ENCODE measurements around the gene RYR2. TPM values are rescaled to one million over a fixed set of nuclear protein-coding genes. Genes with fewer than 3 reads are reported as not detected.
A peak's percentile ranks its signal among the peaks of the same experiment; 100 is the strongest.

The RYR2 gene
- total RNA-seq, 1 experiment from 2014 or later: 3.4 TPM

DNA sequence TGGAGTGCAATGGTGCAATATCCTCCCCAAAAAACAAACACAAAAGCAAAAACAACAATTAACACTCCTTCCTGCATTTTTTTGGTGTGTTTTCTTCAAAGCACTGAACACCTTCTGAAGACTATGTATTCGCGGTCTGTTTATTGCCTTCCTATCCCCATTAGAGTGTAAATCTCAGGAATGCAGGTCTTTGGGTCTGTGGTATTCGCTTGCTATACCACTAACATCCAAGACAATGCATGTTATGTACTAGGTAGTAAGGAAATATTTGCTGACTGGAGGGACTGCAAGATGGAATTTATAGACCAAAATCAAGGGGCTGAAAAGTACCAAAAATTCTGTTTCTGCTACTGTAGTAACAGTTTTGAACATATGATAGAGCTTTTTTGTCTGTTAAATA lies 299.4 kb downstream of the RYR2 start:
- no peaks in the 10 kb centered on the region; the same call in 1 of the 2 replicates for H3K4me1 ChIP-seq (ENCODE audit: insufficient read depth, low read length)
- H2BK15ac ChIP-seq (ENCODE audit: low read depth, low read length): no peak overlapping the region
- H3K36me3 Mint-ChIP-seq (ENCODE audit: insufficient read depth in 1 of 3, low read depth in 3 of 3): peaks cover 2 to 17% (median 3%) of the 10 kb centered on the region in 3 experiments; a peak in 5 of 7 replicates
- H3K27ac ChIP-seq (ENCODE audit: insufficient read length, low read depth, low read length): no peak overlapping the region
- no peak overlapping the region for H4K91ac ChIP-seq (ENCODE audit: insufficient read length, low read depth, low read length)
- H2BK12ac ChIP-seq (ENCODE audit: insufficient read length, low read depth, low read length): no peak overlapping the region
- H3K14ac ChIP-seq (ENCODE audit: insufficient read depth, low read length): no peak overlapping the region
- no peaks in the 10 kb centered on the region for H3K27me3 Mint-ChIP-seq (ENCODE audit: low read depth)
- no peaks in the 10 kb centered on the region for H3K23me2 ChIP-seq (ENCODE audit: insufficient read length, low read depth, low read length, poor library complexity, severe bottlenecking)
- no peak overlapping the region for H4K8ac ChIP-seq (replicated peaks; ENCODE audit: insufficient read length, low read depth, low read length)
- DNase-seq: no peak
- H3K27me3 ChIP-seq (ENCODE audit: insufficient read depth, low read length): no peaks in the 10 kb centered on the region
- H3K4ac ChIP-seq (ENCODE audit: low read depth, low read length): no peak overlapping the region
- no peak overlapping the region for H2BK5ac ChIP-seq (ENCODE audit: insufficient read length, low read length)
- no peaks in the 10 kb centered on the region; a peak in 3 of 5 replicates for H3K9me3 Mint-ChIP-seq
- no peak overlapping the region for H2BK20ac ChIP-seq (ENCODE audit: low read depth, low read length, poor library complexity, severe bottlenecking)
- H3K23ac ChIP-seq (ENCODE audit: insufficient read length, low read depth, low read length): no peak overlapping the region
- peak overlapping the region; percentile 3 for H3K4me2 ChIP-seq (ENCODE audit: insufficient read depth, insufficient read length, low read length)
- H3K4me1 Mint-ChIP-seq: peaks cover 15 to 27% of the 10 kb centered on the region in 2 experiments
- H3K18ac ChIP-seq (ENCODE audit: insufficient read length, low read depth, low read length): no peak overlapping the region
- H3K9me3 ChIP-seq (ENCODE audit: control insufficient read depth, low read depth, low read length): no peaks in the 10 kb centered on the region
- no peaks in the 10 kb centered on the region for H3K79me2 ChIP-seq (ENCODE audit: insufficient read depth, low read length)
- H3K79me1 ChIP-seq (ENCODE audit: insufficient read depth, low read depth, low read length, poor library complexity, severe bottlenecking): no peaks in the 10 kb centered on the region
- WGBS (ENCODE audit: extremely low coverage, insufficient read length, low lambda C conversion rate): no CpG with 5 or more reads among the region's 3 CpGs
- H2AFZ ChIP-seq (ENCODE audit: low read length): no peak overlapping the region
- no peak overlapping the region for H4K5ac ChIP-seq (ENCODE audit: insufficient read length, low read depth, low read length)
- H4K20me1 ChIP-seq (ENCODE audit: control insufficient read depth, insufficient read depth, insufficient read length): no peaks in the 10 kb centered on the region
- TF ChIP-seq, protein P1, sequence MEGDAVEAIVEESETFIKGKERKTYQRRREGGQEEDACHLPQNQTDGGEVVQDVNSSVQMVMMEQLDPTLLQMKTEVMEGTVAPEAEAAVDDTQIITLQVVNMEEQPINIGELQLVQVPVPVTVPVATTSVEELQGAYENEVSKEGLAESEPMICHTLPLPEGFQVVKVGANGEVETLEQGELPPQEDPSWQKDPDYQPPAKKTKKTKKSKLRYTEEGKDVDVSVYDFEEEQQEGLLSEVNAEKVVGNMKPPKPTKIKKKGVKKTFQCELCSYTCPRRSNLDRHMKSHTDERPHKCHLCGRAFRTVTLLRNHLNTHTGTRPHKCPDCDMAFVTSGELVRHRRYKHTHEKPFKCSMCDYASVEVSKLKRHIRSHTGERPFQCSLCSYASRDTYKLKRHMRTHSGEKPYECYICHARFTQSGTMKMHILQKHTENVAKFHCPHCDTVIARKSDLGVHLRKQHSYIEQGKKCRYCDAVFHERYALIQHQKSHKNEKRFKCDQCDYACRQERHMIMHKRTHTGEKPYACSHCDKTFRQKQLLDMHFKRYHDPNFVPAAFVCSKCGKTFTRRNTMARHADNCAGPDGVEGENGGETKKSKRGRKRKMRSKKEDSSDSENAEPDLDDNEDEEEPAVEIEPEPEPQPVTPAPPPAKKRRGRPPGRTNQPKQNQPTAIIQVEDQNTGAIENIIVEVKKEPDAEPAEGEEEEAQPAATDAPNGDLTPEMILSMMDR (conservative IDR thresholded peaks at IDR 0.05): no peak
- peak overlapping the region; percentile 8 for H3T11ph ChIP-seq (ENCODE audit: low read length)
- H3K4me3 Mint-ChIP-seq: no peak overlapping the region
- H2AK5ac ChIP-seq (ENCODE audit: insufficient read length, low read length): no peak overlapping the region
- H3K9ac ChIP-seq (ENCODE audit: extremely low read depth, insufficient read length, low read length): no peak overlapping the region
- H3K56ac ChIP-seq (ENCODE audit: insufficient read length, low read depth, low read length): no peak overlapping the region
- no peak overlapping the region for H2BK120ac ChIP-seq (ENCODE audit: low read depth, low read length, poor library complexity, severe bottlenecking)
- H3K27ac Mint-ChIP-seq: peak overlapping the region; percentile 1 to 70 (median 65); a peak in 3 of 7 replicates
